DOHH2 (cell line): Measurements from ENCODE around the gene ALOX12.

ENCODE experiments used
- CTCF ChIP-seq: fragments of 200-600 bp; sonication (generic); IDR thresholded peaks from one replicate; pipeline ENCODE4 v1.5.1; 2014; ENCODE audit warnings: antibody characterized with exemption, mild to moderate bottlenecking, low read depth, low read length; ENCODE audit not compliant: poor library complexity, severe bottlenecking
- EZH2phosphoT487 ChIP-seq: fragments of 200-600 bp; sonication (generic); IDR thresholded peaks from 2 replicates; pipeline ENCODE4 v1.6.1; 2017; ENCODE audit warnings: borderline replicate concordance, mild to moderate bottlenecking, antibody characterized with exemption, low read length, moderate library complexity, mixed read lengths

DNA sequence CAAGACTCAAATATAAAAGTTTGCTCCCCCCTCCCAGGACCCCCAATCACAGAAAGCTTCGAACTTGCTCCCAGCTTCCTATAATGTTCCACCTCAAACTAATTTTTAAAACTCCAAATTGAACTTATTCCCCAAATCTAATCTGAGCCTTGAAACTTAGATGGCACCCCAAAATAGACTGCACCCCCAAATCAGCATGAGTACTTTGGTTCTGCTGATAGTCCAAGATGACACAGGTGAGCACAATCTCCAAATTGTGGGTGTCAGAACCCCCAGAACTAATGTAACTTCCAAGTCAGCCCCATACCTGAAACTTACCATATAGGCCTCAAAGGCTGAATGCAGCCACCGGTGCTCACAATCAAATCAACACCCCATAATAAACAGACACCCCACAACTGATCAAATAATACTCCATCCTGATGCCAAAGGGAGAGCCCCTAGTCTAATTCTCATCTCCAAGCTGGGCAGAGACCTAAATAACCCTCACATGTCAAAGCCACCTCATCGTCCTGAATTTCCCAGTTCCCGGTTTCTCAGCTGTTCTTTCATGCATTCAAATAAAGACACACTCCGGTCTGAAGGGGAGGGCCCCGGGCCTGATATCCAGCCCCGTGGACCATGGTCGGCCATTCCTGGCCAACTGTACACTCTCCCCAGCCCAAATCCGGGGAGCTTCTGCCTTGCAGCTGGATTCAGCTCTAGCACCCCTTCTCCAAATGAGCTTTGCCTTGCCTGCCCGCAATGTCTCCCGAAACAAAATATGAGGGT, 25.2 kb downstream of the ALOX12 start:
- TF ChIP-seq CTCF: no peak
- no peak for TF ChIP-seq EZH2phosphoT487
